Measurements from ENCODE around the gene PPM1J.

DNA sequence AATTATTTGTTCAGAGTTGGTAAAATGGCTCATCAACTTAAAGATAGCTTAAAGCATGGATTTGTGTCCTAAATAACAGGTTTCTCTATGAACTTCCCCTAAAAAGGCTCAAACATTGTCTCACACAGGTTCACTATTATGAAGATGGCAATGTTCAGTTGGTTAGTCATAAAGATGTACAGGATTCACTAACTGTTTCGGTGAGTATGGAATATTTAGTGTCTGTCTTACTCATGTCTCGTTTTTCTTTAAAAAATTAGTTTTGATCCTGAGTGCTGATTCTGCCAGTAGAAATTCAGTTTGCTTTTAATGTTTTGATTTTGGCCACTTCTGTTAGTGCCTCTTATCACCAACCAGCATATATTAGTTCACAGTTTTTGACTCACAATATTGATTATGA lies 48.2 kb downstream of the PPM1J start:
- TF ChIP-seq, protein P1, sequence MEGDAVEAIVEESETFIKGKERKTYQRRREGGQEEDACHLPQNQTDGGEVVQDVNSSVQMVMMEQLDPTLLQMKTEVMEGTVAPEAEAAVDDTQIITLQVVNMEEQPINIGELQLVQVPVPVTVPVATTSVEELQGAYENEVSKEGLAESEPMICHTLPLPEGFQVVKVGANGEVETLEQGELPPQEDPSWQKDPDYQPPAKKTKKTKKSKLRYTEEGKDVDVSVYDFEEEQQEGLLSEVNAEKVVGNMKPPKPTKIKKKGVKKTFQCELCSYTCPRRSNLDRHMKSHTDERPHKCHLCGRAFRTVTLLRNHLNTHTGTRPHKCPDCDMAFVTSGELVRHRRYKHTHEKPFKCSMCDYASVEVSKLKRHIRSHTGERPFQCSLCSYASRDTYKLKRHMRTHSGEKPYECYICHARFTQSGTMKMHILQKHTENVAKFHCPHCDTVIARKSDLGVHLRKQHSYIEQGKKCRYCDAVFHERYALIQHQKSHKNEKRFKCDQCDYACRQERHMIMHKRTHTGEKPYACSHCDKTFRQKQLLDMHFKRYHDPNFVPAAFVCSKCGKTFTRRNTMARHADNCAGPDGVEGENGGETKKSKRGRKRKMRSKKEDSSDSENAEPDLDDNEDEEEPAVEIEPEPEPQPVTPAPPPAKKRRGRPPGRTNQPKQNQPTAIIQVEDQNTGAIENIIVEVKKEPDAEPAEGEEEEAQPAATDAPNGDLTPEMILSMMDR (IDR thresholded peaks at IDR 0.05), result no peak
- no peak for TF ChIP-seq TCF7L2 (IDR thresholded peaks at IDR 0.05; ENCODE audit: low read depth, low read length)
- TF ChIP-seq, protein P2, sequence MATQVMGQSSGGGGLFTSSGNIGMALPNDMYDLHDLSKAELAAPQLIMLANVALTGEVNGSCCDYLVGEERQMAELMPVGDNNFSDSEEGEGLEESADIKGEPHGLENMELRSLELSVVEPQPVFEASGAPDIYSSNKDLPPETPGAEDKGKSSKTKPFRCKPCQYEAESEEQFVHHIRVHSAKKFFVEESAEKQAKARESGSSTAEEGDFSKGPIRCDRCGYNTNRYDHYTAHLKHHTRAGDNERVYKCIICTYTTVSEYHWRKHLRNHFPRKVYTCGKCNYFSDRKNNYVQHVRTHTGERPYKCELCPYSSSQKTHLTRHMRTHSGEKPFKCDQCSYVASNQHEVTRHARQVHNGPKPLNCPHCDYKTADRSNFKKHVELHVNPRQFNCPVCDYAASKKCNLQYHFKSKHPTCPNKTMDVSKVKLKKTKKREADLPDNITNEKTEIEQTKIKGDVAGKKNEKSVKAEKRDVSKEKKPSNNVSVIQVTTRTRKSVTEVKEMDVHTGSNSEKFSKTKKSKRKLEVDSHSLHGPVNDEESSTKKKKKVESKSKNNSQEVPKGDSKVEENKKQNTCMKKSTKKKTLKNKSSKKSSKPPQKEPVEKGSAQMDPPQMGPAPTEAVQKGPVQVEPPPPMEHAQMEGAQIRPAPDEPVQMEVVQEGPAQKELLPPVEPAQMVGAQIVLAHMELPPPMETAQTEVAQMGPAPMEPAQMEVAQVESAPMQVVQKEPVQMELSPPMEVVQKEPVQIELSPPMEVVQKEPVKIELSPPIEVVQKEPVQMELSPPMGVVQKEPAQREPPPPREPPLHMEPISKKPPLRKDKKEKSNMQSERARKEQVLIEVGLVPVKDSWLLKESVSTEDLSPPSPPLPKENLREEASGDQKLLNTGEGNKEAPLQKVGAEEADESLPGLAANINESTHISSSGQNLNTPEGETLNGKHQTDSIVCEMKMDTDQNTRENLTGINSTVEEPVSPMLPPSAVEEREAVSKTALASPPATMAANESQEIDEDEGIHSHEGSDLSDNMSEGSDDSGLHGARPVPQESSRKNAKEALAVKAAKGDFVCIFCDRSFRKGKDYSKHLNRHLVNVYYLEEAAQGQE (IDR thresholded peaks at IDR 0.05; ENCODE audit: insufficient read depth in 1 of 2, low read depth in 2 of 2, low read length in 1 of 2), result no peak
- TF ChIP-seq POLR2AphosphoS5 (IDR thresholded peaks at IDR 0.05; ENCODE audit: low read depth, low read length), result no peak
- TF ChIP-seq SIN3A (IDR thresholded peaks at IDR 0.05; ENCODE audit: borderline replicate concordance, insufficient read depth, low read depth, low read length), result no peak

Data from Panc1 (cell line).